ENCODE measurements around the gene S100B.

S100B gene

DNA sequence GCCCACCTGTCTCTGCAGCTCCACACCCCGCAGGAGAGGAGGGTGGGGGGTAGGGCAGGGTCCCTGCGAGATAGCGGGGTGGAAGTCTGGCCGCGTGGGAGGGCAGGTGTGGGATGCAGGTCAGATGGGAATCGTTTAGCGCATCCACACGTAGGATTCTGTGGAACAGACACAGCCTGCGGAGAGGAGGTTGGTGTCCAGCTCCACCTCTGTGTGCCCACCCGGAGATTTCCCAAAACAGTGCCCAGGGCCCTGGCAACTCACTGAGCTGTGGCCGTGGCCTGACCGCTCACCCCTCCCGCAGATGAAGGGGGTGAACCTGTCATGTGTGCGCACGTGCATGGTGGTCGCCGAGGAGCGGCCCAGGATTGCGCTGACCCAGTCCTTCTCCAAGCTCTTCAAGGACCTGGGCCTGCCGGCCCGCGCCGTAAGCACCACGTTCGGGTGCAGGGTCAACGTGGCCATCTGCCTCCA, 46.9 kb downstream of the S100B start:
- DNase-seq: no peak

DNA sequence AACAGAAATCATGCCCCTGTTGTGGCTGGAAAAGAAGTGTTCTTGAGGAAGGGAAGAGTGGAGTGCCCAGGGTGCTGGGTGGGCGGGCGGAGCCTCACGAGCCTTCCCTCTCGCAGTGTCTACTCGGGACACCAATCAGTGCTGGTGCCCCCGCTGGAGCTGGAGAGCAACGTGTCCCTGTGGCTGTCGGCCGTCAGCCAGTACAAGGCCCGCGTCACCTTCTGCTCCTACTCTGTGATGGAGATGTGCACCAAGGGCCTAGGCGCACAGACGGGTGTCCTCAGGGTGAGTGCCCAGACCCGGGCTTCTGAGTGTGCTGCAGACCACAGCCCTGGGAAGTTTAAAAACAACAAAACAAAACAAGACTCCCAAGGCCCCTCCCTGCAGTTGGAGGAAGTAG, 47.4 kb downstream of the S100B start:
- DNase-seq: no peak

- no peak for DNase-seq
These were observed 48.1 kb downstream of the S100B start for GRCh38 chr21:46556802-46557201.

DNA sequence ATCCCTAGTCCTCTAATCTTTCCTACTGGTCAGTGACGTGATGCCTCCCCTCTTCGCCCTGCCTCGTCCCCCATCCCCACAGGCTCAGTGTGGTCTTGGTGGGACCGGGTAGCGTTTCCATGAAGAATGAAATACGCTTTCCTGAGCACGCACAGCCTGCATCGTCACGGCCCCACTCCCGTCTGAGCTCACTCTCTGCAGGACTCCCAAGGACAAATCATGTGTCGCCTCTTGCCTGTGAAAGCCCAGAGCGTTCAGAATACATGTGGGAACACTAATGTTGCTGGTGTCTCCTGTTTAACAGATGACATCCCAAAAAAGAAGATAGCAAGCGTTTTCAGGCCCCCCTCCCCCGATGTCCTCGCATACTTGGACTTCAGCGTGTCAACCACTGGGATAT, 49.2 kb downstream of the S100B start:
- no peak for DNase-seq

DNA sequence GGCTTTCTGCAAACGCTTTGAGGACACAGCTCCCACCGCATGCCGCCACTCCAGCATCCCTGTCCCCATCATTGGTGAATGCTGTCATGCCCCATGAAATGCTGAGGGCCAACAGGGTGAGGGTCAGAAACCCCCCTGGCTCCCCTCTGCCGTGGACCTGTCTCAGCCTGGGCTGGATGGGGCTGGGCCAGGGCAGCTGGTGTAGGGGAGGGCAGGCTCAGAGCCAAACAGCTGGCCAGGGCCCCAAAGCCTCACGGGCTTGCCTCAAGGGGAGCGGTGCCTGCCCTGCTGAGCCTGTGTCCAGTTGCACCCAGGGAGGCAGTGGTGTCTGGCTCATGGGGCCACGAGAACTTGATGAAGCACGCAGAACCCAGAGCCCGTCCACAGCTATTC, 49.7 kb downstream of the S100B start:
- DNase-seq: no peak

DNA sequence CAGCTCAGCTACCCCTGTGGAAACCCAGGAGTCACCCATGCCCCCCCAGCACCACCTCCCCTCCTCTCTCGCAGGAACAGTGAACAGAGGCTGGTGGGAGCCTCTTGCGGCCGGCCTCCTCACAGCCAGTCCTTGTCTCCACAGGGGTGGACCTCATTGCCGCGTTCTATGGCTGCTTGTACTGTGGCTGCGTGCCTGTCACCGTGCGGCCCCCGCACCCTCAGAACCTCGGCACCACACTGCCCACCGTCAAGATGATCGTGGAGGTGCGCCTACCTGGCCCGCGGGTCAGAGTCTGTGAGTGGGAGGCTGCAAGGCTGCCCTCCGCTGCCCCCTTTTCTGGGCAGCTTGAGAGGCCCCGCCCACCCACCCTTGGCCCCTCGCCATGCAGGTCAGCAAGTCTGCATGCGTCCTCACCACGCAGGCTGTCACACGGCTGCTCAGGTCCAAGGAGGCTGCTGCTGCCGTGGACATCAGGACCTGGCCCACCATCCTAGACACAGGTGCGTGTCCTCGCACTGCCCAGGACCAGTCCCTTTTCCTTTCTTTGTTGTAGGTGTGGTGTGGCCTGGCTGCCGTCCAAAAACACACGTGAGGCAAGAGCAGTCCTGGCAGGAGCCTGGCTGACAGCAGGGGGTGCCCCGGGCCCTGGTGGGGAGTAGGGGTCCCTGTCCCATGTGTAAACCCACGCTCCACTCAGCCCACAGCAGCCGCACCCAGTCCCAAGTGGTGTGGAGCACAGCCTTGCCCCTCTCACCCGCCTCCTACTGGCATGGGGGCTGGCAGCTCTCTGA, 50.3 kb downstream of the S100B start:
- no peak for DNase-seq

GRCh38 chr21:46553993-46554392, 50.9 kb downstream of the S100B start:
- DNase-seq: no peak

- DNase-seq: no peak
These were observed 52.0 kb downstream of the S100B start for GRCh38 chr21:46552865-46553379.

DNA sequence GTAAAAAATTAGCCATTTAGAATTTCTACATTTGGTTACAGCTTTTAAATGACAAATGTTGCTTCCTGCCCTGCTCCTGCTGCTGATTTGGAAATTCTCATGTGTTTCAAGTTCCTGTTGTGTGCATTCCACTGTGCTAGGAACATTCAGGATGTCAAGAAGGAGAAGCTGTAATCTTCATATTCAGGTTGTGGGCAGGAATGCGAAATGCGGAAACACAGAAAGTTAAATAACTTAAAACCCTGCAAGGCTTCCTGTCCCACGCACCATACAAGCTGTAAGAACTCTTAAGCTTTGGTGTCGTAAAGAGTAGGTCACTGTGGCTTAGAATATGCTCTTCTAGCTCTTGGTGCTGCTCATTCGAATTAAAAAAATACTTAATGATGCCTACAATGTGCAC, 52.6 kb downstream of the S100B start:
- no peak for DNase-seq

DNA sequence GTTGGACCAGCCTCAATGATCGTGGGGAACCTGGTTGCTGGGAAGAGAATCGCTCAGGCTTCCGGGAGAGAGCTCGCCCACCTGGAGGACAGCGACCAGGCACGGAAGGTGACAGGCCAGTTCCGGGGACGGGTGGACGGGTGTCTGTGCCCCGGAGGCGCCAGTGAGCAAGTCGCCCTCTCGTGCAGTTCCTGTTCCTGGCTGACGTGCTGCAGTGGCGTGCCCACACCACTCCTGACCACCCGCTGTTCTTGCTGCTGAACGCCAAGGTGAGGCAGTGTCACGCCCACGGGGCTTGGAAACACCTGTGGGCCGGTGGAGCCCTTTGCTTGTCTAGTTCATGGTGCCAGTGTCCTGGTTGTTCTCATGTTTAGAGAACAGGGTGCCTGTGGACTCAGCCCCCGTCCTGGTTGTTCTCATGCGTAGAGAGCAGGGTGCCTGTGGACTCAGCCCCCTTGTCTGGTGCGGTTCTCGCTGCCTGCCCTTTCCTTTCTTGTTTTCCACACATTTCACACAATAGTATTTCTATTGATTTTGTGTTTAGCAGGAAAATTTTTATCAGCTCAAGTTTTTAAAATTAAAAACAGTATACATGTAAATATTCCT, 53.1 kb downstream of the S100B start:
- DNase-seq: no peak

DNA sequence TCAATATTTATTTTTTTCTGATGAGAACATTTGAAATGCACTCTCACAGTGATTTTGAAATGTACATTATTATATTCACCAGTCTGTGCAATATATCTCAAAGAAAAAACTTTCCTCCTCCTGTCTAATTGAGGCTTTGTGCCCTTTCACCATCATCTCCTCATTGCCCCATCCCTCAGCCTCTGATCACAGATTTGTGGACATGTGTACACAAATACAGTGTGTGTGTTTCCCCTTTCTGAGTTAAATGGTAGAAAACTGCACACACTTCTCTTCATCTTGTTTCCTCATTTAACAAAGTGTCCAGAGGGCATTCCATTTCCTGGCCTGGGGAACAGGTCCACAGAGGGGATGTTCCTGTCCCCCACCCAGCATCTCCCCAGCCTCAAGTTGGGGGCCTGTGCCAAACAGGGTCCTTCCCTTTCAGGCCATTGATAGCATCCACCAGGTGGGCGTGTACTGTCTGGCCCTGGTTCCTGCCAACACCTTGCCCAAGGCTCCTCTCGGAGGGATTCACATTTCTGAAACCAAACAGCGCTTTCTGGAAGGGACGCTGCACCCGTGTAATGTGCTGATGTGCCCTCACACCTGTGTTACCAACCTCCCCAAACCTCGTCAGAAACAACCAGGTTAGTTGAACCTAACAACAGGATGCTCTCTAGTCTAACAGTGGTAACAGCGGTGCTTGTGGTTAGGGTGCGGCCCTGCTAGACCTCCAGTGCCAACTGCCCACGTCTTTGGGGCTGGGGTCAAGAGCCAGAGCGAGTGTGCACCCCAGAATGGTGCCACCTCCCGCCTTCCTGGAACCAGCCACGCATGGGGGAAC, 54.6 kb downstream of the S100B start:
- DNase-seq: peak in 1 of 2 experiments; percentile 5

- no peak for DNase-seq
These were observed 55.2 kb downstream of the S100B start for GRCh38 chr21:46549650-46550049.
